GM19467 (cell line): ENCODE data around the gene AP2S1.
"Not testable (repeated sequence)": the region's sequence is repeated elsewhere in the genome, so short reads cannot be mapped to it uniquely, and the experiment has no call there.

ENCODE experiments used
- ATAC-seq: cut with Tn5 transposase; IDR thresholded peaks from one replicate; pipeline ENCODE4 v1.9.1; 2021; ENCODE audit warnings: mild to moderate bottlenecking, moderate library complexity; ENCODE audit not compliant: unreplicated experiment

Gene AP2S1

DNA sequence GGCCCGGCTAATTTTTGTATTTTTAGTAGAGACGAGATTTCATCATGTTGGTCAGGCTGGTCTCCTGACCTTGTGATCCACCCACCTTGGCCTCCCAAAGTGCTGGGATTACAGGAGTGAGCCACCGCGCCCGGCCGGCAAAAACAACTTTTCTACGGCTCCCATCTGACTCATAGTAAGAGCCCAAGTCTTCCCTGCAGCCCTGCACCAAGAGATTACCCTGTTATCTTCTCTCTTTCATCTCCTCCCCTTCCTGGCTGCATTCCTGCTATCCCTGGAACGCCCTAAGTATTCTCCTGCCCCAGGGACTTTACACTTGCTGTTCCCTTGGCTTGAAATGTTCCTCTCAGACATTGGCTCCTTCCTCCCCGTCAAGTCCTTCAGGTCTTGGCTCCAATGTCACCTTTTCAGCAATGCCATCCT lies 6.6 kb downstream of the AP2S1 start:
- no peak for ATAC-seq

DNA sequence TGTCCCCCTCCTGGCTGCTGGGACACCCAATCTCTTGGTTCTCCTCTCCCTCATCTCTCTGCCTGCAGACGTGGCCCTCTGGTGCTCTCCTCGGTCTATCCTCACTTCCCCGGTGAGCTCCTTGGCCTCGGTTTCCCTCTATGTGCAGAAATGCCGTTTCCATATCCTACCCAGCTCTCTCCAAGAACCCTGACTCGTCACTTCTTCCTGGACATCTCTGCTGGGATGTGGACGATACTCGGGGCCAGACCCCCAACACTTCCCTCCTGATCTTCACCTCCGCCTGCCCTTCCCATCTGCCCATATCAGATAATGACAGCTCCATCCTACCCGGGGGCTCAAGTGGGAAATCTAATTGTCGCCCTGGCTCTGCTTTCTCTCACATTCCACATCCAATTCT lies 7.9 kb downstream of the AP2S1 start:
- ATAC-seq = no peak

DNA sequence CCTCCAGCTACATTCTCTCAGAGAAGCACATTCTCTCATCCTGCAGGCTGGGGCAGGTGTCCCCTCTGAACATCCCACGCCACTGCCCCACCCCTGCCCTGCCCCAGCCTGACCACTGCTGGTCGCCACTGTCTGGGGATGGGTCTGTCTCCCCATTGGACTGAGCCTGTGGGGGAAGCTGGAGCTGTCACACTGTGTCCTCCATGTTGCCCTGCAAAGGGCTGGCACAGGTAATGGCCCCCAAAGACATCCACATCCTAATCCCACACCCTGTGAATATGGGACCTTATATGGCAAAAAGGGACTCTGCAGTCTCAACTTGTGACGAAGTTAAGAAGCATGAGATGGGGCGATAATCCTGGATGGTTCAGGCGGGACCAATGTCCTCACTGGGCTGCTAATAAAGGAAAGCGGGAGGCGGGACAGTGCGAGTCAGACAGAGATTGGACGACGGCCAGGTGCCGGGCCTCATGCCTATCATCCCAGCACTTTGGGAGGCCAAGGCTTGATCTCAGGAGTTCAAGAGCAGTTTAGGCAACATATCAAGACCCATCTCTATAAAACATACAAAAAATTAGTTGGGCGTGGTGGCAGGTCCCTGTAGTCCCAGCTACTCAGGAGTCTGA lies 9.1 kb downstream of the AP2S1 start:
- ATAC-seq = no peak

DNA sequence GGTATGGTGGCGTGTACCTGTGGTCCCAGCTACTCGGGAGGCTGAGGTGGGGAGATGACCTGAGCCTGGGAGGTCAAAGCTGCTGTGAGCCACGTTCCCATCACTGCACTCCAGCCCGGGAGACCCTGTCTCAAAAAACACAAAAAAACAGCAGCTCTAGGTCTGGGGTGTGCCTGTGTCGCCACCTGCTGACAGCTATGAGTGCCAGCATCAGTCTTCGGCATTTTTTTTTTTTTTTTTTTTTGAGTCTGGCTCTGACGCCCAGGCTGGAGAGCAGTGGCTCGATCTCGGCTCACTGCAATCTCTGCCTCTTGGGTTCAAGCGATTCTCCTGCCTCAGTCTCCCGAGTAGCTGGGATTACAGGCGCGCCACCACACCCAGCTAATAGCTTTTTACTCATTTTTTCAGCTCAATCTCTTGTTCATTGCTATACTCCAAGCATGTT lies 10.1 kb downstream of the AP2S1 start:
- no peak for ATAC-seq

DNA sequence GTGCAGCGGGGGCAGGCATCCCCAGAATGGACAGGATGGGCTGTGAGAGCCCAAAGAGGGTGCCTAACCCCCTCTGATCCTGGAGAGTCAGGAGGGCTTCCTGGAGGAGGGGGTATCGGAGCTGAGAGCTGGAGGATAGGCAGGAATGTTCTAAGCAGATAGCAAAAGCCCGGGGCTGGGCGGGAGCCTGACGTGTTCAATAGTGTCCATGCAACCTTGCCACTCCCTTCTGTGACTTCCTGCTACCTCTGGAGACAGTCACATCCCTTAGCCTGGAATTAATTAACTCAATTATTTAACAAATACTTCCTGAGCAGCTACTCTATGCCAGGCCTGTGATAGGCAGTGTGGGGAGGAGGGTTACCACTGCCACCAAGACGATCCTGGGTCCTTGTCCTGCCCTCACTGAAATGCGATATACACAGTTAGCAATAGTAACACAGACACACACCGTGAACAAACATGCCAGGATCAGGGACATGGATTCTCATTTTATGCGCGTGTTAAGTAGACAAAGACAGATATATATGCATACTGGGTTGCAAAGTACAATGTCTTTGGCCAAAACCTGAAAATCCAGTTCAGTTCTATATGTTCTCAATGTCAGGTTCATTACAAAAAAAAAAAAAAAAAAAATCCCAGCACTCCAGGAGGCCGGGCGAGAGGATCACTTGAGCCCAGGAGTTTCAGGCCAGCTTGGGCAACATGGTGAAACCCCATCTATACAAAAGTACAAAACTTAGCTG lies 10.7 kb downstream of the AP2S1 start:
- no peak for ATAC-seq

DNA sequence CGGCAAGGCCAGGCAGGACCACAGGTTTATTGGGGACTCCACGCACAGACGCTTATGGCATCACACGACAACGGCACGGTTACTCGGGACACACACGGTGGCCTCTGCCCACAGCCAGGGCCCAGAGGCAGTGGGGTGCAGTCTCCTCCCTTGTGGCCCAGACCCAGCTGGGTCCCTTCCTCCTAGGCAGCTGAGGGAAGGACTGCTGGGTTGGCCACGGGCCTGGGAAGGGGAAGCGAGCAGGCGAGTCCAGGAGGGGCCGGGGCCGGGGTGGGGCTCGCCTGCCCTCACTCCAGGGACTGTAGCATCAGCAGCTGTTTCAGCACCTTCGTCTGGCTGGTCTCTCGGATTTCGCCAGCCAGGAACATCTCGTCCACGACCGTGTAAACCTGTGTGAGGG lies 12.5 kb downstream of the AP2S1 start:
- no peak for ATAC-seq

DNA sequence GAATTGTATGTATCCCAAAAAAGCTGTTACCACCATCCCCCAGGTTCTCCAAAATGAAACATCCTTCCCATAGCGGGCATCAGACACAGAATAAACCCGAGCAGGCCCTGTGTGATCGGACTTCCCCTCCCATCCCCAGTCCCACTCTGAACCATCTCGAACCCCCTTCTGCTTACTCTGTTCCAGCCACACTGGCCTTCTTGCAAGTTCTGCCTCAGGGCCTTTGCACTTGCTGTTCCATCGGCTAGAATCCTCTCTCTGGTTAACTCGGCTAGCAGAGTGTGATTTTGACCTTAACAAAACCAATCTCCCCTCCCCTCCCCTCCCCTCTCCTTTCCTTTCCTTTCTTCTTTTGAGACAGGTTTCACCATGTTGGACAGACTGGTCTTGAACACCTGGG lies 15.7 kb downstream of the AP2S1 start:
- ATAC-seq = no peak

DNA sequence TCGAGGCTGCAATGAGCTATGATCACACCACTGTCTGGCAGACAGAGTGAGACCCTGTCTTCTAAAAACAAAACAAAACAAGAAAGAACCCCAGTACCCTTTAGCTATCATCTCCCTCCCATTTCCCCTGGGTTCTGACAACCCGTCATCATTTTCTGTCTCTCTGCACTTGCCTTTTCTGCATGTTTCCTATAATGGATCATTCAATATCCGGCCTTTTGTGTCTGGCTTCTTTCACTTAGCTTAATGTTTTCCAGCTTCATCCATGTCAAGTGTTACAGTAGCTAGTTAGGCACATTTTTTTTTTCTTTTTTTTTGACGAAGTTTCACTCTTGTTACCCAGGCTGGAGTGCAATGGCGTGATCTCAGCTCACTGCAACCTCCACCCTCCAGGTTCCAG lies 16.5 kb downstream of the AP2S1 start:
- ATAC-seq = no peak

DNA sequence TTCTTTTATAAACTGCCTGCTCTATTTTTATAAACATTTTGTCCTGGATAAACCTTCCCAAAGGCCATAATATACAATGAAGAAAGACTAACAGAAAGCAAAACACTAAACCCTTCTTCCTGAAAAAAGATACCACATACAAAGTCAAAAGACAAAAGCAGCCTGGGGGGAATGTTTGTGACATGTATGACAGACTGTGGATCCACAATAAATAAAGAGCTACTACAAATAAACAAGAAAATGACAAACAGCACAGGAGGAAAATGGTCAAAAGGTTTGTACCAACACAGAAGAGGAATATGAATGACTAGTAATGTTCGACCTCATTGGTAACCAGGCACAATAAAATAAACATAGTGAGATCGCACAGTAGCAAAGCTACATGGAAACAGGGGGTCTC lies 19.8 kb downstream of the AP2S1 start:
- ATAC-seq = no peak

DNA sequence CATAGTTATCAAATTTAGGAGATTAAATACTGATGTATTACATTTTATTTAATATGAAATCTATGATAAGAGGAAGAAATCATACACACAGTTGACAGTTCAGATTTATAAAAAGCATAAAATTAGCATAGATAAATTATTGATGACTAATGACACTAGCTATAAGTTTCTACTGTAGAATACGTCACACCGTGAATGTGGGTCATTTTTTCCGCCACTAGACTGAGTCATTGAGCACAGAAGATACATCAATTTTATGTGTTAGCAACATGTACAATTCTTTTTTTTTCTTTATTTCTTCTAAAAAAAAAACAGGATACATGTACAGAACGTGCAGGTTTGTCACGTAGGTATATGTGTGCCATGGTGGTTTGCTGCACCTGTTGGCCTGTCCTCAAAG lies 22.2 kb downstream of the AP2S1 start:
- no peak for ATAC-seq

DNA sequence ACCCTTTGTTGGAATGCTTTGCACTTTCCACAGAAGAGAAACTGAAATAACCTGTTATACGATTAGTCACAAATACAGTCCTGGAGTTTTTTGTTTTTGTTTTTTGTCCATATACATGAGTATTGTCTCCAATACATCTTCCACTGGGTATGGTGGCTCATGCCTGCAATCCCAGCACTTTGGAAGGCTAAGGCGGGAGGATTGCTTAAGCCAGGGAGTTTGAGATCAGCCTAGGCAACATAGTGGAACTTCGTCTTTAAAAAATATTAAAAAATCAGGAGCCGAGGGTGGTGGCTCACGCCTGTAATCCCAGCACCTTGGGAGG lies 25.0 kb downstream of the AP2S1 start:
- no peak for ATAC-seq

DNA sequence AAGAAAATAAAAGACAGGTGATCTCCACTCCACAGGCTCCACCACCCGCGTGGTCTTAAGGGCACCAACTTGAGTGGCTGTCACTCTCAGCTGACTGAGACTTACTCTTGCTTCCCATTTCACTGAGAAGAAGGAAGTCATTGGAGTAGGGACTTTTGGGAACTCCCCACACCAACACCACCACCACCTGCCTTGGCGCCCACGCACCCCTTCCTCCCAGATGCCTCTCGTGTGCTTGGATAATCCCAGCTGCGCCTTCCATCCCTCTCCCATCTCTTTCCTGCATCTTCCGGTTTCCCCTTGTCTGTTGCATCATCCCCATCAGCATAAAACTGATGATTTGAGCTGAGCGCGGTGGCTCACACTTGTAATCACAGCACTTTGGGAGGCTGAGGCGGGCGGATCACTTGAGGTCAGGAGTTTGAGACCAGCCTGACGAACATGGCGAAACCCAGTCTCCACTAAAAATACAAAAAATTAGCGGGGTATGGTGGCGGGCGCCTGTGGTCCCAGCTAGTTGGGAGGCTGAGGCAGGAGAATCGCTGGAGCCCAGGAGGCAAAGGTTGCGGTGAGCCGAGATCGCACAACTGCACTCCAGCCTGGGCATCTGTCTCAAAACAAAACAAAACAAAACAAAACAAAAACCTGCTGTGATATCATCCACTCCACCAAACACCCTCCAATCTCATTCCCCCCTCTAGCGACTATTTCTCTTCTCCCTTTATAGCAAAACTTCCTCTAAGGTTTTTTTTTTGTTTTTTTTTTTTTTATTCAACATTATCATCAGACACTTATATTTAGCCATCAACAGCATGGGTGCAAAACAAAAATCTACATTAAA lies 25.5 kb downstream of the AP2S1 start:
- ATAC-seq = no peak

DNA sequence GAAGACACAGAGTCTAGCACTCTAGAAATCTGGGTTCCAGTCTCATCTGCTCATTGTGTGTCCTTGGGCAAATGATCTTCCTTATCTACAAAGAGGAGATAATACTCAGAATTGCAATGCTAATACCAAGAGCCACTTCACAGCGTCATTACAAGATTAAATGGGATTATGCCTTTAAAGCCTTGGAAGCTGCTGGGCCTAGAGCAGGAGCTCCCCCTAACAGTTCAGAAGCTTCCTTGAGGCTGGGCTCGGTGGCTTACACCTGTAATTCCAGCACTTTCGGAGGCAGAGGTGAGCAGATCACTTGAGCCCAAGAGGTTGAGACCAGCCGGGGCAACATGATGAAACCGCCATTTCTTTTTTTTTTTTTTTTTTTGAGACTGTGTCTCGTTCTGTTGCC lies 27.6 kb downstream of the AP2S1 start:
- ATAC-seq = no peak

DNA sequence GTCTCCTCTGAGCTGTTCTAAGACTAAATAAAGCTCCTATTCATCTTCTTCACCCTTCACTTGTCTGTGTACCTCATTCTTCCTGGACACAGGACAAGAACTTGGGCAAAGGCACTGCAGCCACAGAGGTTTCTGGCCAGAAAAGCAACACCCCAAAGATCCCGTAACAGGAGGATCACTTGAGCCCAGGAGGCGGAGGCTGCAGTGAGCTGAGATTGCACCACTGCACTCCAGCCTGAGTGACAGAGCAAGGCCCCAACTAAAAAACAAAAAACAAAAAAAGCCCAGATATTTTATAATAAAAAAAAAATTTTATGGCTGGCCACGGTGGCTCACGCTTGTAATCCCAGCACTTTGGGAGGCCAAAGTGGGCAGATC lies 28.2 kb downstream of the AP2S1 start:
- ATAC-seq = not testable (repeated sequence)

DNA sequence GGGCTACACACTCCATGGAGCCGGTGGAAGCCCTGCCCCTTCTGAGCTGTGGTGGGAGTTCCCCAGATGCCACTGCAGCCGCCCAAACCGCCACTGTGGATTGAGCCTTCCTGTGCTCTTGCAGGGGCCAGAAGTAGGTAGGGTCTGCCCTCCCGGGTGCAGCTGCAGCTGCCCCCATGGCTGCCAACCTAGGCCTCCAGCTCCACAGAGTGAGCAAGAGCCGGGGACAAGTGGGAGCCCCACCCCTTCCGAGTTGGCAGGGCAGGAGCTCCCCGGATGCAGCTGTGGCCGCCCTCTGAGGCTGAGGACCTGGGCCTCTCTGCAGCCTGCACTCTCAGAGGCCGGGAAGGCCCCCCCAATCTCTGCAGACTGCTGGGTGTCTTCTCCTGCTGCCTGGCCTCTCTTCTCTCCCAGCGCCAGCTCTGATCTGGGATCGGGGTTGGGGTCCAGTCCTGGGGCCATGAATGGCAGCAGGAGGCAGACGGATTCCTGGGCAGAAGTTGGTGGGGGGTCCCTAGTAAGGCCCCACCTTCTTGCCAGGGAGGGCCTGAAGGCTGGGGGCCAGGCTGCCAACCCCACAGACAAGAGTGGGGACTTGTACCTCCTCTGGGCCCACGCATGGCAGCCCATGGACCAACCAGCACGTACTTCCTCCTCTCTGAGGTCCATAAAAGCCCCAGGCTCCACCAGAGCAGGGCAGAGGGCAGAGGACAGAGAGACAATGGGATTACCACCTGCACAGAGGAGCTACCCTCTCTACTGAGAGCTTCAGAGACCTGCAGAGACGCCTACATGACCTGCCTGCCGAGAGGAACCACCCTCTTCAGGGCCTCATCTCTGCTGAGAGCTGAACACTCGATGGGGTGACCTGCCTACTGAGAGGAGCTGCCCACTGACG lies 28.9 kb downstream of the AP2S1 start:
- no peak for ATAC-seq

DNA sequence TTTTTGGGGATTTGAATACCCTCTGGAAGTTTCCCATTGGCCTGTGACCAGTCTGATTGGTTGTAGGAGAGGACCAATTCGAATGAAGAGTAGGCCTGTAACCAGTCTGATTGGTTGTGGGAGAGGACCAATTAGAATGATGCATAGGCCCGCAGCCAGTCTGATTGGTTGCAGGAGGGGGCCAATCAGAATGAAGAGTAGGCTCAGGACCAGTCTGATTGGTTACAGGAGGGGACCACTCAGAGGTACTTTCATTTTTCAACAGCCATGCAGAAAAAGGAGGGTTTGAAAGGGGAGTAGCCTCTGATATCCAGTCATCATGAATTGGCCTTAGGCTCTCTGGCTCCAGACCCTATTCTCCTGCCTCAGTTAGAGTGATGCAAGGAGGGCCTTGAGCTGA lies 31.8 kb downstream of the AP2S1 start:
- no peak for ATAC-seq

DNA sequence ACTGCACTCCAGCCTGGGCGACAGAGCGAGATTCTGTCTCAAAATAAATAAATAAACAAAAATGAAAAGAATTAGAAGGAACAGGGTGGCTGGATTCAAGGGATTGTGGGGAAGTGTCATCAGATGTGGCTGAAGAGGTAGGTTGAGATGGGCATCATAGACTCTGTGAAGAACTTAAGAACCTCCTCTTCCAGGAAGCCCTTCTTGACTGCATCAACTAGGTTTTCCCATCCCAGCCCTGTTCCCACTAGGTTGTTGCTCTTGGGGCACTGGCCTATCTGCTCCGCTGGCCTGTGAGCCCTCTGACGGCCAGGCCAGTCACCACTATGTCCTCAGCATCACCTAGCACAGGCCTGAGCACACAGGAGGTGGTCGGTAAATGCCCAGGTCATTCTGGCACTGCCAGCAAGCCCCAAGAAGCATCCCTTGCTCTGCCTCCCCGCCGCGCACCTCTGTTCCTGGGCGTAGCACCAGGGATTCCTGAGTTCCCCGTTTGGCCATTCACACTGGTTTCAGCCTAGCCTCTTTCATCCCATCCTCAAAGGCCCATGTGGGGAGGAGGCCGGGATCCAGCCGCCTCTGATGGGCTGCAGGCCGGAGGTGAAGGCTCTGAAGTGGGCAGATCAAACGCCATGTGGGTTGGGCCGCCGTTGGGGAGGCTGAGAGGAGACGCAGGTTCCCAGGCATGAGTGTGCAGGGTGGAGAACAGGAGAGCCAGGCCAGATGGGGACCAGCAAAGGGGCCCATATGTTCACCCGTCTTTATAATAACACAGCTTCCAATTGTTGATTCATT lies 34.6 kb downstream of the AP2S1 start:
- ATAC-seq = no peak

DNA sequence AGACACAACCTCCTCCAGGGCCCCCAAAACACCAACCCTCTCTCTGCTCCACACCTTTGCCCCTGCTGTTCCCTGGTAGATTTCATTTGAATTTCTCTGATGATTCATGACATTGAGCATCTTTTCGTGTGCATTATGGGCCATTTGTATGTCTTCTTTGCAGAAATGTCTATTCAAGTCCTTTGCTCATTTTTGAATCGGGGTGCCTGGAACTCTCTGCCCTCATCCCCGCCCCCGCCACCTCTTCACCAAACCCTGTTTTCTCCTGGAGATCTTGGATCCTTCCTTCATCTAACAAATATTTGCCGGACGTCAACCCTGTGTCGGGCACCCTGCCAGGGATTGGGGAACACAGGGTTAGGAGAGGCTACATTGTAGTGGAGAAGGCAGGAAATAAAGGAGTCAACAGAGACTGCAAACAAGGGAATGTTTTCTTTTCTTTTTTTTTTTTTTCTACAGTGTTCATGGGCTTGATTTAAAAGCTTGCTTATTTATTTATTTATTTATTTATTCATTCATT lies 36.7 kb downstream of the AP2S1 start:
- ATAC-seq = no peak

DNA sequence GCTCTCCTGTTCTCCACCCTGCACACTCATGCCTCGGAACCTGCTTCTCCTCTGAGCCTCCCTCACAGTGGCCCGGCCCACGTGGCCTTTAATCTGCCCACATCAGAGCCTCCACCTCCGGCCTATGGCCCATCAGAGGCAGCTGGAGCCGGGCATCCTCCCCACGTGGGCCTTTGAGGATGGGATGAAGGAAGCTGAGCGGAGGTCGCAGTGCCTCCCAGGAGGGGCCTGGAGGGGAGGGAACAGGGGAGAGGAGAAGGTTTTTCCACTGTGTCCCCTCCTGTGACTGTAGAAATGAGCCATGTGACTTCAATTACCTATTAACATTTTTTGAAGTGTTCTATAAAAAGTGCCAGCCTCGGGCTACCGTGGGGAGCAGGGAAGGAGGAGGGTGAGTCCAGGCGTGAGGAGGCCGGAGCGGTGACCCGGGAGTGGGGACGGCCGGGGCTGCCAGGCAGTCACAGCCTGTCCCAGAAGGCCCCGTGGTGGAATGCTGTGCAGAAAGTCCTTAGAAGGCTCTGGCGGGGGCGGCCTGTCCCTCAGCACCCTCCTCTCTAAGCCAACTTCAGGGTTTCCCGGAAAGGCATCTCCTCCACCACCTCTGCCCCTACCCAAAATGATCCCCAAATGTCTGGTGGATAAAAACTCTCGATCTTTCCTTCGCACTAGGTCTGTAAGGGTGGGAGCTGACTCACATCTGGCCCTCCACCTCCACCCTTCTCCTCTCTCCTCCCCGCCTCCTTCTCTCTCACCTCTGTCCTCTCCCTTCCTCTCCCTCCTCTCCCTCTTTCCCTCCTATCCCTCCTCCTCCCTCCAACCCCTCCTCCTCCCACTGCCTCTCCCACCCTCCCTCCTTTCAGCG lies 37.4 kb downstream of the AP2S1 start:
- ATAC-seq = no peak
